SKM-1 treated with dmso at 0.1 percent for 144 hours (cell line): Measurements from ENCODE around the gene RHCG.
A peak's percentile ranks its signal among the peaks of the same experiment; 100 is the strongest.

Experiments used
- DNase-seq: peaks from one replicate; lab custom pipeline; 2025; ENCODE audit not compliant: unreplicated experiment; lab: John Stamatoyannopoulos, UW

Gene RHCG

DNA sequence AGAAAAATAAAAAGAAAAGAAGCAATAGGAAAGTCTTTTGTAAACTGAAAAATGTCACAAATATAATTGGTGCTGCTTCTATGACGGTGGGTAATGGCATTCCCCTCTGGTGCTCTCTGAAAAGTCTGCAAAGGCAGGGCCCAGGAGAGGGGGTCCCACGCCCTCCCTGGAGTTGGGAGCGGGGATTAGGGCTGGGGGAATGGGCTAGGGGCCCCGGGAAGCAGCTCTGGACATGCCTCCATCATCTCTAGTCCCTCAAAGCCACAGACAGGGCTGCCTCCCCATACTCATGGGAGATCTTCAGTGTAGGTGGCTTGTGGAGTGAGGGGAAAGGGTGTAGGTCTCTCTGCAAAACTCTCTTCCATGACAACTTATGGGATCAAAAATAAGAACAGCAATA lies 7.8 kb upstream of the RHCG start:
- no peak for DNase-seq

DNA sequence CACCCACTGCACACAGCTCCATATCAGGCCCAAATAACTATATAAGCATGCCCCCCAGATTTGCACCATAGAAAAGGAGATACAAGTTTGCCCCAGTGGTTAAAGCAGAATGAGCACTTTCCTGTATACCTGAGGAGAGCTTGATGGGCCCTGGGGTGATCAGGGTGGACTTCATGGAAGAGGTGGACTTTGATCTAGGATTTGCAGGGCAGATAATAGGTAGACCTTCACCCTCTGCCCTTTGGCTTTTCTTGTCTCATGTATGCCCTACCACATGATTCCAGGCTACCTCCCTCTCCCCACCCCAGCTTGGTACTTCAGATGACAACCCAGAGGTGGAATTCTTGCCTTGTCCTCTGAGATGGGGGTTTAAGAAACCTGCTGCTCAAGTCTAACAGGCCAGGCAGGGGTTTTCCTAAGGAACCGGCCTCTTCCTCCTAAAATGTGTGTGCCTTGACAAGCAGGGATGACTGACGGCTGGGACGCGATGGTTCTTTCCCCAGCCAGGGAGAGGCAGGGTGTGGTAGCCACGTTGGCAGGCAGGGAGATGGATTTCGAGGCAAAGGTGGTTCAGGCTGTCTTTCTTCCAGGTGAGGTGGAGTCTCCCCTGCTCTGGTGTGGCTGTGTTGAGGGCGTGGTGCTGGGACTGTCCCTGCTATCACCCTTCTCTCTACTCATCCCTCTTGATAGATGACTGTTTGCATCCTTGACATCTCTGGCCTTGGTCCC lies 6.6 kb upstream of the RHCG start:
- DNase-seq = no peak

DNA sequence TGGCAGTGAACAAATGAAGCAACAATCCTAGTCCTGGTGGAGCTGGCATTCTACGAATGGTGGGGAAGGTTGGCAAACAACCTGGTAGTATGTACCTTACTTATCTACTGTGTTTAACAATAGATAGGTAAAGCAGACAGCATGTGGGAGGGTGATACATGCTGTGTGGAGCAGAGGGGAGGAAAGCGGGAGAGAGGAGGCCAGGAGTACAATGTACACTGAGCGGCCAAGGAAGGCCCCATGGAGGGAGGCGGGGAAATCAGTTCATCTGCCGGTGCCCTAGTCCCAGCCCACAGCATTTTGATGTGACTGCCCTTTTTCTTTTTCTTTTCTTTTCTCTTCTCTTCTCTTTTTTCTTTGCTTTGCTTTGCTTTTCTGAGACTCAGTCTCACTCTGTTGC lies 5.3 kb upstream of the RHCG start:
- DNase-seq = no peak

DNA sequence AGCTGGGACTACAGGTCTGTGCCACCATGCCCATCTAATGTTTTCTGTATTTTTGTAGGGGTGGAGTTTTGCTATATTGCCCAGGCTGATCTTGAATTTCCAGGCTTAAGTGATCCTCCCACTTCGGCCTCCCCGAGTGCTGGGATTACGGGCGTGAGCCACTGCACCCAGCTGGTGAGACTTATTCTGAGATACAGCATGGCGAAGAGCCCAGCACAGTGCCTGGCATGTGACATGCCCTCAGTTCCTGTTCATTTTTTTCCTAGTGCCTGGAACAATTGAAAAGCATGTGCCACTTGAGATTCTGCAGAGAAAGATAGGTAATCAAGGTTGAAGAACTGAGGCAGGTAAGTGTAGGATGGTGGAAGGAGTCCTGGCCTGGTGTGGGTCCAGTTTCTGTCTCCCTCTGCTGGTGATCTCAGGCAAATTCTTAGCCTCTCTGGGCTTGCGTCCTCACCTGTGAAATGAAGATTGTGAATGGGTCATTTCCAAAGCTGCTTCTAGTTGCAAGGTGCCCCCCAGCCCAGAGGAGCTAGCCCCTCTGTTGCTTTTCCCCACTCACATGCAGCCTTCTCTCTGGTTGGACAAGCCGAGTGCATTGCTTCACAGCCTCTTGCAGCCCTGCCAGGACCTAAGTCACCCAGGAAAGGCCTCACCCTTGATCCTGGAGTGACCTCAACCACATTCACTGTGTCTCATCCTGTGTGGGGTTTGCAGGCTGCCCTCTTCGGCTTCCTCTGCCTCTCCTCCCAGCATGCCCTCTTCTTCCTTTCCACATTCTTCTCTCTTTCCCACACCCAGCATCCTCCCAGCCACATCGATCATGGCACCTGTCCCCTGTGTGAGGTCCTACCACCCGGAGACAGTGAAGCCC lies 4.3 kb upstream of the RHCG start:
- DNase-seq = no peak

DNA sequence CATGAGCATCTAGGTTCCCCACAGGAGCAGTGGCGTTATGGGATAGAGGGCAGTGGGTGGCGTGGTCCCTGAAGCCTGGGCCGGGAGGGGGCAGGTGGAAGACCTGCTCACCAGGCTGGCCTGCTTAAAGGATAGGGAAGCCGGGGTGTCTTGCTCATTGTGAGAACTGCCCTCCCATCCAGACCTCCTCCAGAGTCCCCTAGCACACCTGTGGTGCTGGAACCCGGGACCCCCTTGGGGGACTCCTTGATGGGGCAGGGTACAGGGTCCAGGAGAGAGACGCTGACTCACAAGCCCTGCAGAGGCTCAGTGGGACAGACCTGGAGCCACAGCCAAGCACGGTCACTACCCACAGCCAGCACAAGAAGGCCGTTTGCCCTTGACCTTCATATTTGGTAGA lies 2.8 kb upstream of the RHCG start:
- no peak for DNase-seq

DNA sequence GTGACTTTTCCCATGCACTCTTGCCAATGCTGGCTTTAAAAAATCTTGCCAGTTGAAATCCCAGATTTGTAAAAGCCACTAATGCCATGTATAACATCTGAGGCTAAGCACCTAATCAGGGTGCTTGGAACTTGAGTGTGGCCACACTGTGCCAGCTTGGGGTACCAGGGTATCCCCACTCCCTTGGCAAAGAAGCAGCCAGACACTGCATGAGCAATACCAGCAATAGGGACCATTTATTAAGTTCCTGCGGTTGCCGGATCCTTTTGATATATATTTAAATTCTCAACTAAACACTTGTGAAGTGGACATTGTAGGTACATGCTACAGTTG lies 2.2 kb upstream of the RHCG start:
- no peak for DNase-seq

DNA sequence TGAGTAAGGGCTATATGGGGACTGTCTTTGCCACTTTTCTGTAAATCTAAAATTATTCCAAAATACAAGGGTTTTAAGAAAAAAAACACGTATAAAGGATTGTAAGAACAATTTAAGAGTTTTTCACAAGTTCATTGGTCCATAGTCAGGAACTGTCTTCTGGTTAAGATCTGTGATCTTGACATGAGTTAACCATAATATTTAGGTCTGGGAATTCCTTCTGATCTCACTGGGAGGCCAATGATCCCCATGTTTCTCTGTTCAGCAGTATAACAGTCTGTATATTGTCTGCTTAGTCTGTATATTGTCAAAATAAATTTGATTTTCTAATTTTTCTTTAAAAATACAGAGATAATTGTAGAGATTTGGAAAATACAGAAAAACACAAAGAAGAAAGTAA lies 848 bp upstream of the RHCG start:
- DNase-seq = no peak

DNA sequence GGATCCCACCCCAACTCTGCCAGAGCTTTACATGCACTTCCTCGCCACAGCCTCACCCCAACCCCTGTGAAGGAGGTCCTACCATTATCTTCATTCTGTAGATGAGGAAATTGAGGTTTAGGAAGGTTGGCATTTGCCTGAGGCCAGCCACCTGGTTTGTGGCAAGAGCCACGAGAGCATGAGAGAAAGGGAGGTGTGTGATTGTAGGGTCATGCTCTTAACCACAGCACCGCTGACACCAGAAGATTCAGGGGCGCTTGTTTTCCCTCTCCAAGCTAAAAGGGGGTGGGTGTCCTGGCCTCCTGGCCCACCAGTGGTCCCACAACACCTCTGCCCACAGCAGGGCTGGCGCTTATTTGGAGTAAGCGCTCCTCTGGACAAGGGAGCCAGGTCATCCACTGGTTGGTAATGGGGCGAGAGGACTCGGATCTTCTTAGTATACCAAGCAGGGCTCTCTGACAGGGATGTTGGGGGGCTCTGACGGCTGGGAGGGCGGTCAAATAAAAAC lies 691 bp downstream of the RHCG start:
- DNase-seq = no peak

DNA sequence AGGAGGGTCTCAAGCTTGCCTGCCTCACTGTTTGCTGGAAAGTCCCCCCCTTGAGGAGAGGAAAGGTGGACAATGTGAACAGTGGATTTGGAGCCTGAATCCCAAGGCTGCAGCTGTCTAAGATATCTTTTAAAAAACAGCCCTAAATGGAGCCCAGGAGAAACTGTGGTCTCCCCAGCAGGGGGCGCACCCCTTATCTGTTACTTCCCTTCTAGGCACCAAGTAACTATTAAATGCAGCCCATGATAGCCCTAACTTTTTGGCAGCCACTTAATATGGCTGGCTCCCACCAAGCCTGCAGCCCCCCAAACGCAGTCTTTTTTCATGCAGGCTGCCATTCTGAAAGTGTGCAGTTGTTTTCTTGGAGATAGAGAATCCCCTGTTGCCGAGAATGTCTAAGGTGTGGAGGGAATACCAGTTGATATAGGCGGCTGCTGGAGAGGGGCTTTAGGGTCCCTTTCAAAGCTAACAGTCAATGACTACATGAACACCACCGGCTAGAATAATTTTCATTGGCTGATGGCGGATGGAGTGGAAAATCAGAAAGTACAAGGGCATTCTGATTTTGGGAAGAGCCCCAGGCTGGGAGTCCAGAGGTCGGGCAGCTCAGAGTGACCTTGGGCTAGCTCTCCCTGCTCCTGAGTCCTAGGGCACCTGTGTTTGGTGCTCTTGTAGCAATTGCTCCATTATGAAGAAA lies 1.3 kb downstream of the RHCG start:
- peak; percentile 49 for DNase-seq

DNA sequence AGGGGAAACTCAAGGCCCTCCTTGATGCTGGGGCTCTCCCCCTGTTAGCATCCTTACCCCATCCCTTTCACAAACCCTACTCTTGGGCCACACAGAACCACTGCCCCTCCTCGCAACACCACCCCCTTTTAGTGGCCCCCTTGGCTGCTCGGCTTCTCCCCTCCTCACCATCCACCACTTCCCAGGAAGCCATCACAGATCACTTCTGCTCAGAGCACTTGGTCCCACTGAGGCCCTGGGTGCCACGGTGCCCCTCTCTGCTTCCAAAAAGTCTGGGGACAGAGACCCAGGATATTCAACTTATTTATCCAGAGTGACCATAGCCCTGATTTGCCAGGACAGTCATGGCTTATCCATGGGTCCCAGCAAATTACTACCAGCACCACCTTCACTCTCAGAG lies 2.4 kb downstream of the RHCG start:
- DNase-seq = no peak

DNA sequence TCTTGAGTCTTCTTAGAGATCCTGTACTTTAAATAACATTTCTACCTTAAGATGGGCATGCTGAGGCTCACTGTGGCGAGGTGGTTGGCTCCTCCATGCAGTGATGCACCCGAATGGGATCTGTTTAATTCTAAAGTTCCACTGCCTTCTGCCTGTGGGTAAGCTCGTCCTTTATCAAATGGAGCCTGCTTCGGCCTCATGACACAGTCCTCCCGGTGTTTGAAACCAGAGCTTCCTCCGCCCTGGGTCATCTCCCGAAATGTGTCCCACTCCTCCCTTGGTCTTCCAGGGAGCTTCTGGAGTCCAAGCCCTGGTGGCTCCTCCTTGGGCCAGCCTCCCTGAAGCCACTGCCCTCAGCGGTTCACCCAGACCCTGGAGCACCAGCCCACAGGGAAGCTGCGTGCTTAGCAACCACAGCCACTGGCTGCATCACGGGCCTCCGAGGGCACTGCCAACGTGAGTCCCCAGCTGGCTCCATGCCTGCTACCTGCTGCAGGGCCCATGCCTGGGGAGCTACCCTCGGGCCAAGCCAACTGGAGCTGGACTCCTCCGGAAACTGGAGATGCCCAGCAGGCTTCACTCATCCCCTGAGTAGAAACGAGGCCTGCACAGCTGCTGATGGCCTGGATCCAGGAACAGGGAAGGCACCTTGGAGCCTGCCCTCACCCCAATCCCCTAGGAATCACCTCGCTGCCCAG lies 3.3 kb downstream of the RHCG start:
- DNase-seq = no peak

DNA sequence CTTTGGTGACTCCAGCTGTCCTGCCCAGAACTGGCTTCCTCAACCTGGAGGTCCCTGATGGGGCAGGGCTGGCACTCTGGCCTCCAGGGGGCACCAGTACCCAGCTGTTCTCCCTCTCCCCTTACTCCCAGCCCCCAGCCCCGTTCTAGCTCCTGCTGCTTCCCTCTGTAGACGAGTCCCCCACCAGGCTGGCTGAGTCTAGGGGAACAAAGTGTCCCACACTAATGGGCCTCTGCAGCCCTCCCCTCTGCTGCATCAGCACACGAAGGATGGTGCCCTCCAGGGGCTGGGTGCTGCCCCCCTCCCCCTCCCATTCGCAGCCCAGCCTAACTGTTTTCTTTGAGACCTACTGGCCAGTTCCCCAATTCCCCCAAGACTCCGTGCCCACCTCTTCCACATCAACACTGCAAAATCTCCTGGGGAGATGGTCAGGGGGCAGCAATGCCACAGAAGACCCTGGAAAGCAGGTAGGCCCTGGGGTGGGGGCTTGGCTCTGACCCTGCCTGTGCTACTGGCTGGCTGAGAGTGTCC lies 4.2 kb downstream of the RHCG start:
- peak; percentile 9 for DNase-seq

DNA sequence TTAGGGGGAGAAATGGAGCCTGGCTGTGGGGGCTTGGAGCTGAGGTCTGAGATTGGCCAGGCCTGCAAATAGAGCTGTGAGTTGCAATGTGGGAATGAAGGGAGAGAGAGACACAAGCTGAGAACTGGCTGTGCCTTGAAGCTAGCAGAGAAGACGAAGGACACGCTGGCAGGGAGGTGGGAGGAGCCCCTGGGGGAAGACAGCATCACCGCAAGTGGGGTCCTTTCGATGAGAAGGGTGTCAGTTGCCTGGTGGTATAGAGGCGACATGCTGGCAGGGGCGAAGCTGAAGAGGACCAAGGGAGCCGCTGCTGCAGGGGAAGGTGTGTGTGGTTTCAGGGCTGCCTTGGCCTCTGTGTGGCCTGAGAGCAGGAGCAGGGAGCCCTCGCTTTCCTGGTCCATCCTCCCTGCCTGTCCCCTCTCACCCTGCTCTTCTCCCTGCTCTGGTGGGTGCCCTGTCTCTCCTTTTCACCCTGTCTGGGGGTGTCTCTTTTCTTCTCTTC lies 5.5 kb downstream of the RHCG start:
- no peak for DNase-seq

DNA sequence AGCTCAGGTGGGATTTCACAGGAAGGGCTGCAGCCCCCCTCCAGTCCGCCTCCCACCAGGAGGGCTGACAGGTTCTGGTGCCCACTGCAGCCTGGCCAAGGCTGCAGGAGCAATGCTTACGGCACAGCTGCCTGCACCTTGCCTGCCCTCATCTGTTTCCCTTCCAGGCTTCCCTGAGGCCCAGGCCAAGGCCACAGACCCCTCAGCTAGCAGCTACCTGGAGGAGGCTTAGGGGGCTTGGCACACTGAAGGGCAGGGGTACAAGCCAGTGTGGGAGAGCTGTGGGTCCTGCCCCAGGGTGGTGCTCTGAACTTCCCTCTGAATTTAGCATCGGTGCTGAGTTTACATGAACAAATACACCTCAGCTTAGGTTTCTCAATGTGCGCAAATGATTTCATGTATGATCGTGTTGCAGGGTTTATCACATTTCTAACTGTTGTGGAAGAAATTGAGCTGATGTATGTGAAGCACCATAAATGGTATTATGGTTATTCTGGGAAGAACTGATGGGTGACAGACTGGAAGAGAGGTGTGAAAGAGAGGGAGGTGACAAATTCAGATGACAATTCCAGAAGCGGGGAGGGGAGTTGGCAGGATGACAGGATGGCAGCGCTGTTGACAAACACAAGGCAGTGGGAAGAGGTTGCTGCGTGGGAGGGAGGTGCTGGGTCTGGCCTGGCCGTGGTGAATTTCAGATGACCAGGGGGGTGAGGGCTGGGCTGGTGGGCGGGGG lies 6.1 kb downstream of the RHCG start:
- no peak for DNase-seq

DNA sequence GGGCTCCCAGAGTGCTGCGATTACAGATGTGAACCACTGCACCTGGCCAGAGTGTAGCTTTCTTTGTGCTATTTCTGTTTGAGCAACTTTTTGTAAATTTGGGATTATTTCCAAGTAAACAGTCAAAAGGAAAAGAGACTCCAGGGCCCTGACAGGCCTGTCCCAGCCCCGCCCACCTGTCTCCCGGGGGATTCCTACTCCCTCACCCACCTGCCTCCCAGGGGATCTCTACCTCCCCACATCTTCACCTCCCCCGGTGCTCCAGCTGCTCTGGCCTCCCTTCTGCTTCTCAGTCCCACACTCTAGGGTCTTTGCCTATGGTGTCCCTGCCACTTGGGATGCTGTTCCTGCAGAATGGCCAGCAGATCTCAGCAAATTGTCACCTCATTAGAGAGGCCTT lies 7.0 kb downstream of the RHCG start:
- DNase-seq = no peak

DNA sequence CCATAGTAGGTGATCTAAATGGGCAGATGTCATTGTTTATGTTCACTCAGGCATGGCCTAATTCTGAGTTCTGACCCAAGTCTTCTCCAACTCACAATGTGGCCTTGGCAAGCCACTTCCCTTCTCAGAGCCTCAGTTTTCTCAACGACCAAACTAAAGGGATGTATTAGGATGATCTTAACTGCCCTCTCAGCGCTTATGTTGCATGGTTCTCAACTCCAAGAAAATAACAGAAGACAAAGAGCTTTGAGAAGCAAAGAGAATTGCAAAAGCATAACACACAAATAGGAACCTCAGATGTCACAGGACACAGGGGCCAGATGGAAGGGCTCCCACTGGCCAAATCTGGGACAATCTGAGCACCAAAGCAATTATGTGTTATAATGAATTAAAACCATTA lies 8.6 kb downstream of the RHCG start:
- no peak for DNase-seq

DNA sequence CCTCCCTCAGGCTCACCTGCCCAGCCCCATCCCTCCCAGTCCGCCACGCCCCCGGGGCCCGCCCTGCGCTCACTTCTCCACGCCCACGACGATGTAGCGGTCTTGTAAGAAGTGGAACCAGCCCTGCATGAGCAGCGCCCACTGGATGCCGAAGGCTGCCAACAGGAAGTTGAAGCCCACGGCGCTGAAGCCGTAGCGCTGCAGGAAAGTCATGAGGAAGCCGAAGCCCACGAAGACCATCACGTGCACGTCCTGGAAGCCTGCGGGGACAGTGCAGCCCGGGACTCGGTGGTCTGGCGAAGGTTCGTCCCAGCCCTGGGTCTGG lies 9.7 kb downstream of the RHCG start:
- DNase-seq = no peak

DNA sequence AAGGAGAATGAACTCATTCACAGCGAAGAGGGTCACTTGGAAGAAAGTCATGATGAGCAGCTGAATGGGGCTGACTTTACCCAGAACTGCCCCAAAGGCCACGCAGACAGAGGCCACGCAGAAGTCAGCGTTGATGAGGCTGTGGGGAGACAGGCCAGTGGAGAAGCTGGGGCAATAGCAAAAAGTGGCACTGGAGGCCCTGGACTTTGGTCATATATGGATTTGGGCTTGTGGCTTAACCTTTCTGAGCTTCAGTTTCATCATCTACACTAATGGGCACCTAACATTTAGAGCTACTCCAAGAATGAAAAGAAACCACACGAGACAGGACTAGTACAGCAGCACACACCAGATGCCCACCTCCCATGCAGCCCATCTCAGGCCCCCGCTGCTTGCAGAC lies 13.3 kb downstream of the RHCG start:
- no peak for DNase-seq

DNA sequence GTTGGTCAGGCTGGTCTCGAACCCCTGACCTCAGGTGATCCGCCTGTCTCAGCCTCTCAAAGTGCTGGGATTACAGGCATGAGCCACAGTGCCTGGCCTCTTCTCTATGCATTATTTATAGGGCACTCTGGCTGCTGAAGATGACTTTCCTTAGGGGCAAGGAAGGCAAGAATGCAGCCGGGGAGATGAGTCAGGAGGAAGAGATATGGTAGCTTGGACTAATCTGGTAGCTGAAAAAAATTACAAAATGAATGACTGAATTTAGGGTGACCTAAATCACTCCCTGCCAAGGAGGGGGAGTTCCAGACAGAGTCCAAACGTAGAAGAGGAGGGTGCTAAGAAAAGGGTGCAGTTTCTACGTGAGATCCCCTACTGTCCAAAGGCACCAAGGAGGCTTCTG lies 14.2 kb downstream of the RHCG start:
- DNase-seq = no peak

DNA sequence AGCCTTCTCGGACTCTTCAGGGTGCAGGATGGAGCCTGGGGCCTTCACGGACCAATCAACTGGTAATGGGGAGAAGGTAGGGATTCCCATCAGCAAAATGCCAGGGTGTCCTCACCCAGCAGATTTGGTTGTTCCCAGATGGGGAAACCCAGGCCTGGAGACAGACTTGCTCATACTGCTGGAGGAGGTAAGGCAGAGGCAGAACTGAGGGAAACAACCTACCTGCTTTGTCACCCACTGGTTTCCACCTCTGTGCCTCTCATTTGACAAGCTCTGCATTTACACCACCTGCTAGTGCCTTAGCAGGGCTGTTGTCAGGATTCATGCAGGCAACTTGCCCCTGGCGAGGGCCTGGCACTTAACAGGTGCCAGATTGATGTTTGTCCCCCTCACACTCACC lies 15.9 kb downstream of the RHCG start:
- DNase-seq = no peak
